ENCODE data around the gene KRTAP5-11.
"Not testable (repeated sequence)": the region's sequence is repeated elsewhere in the genome, so short reads cannot be mapped to it uniquely, and the experiment has no call there.

Gene KRTAP5-11

DNA sequence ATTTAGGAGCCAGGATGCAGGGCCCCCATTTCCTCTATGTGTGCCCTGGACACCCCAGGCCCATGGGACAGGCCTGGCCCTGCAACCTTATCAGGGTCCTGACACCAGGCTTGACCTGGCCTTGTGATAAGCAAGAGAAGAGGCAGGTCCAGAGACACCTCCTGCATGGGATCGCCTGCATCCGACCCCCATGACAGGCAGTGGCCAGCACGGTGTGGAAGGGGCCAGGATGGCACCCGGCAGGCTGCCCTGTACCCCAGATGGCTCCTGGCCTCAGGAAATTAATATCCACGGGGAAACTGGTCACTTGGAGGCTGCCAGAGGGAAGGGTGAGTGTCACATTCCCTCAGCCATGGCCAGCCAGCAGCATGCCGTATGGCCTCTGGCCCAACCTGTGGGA, 27.7 kb downstream of the KRTAP5-11 start:
- DNase-seq = no peak

DNA sequence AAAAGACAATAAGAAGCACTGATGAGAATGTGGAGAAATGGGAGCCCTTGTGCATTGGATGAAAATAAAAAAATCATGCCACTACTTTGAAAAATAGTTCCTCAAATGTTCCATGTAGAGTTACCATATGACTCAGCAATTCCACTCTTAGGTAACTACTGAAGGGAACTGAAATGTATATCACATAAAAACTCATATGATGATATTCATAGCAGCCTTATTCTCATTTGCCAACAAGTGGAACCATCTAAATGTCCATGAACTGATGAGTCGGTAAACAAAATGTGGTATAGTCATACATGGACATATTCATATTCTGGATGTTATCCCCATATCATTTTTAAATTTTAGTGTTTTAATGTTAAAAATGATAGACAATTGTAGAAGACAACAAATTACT, 31.0 kb downstream of the KRTAP5-11 start:
- no peak for DNase-seq

- no peak for DNase-seq
Observed at GRCh38 chr11:71548716-71549151, 33.9 kb downstream of the KRTAP5-11 start.

GRCh38 chr11:71548120-71548519, 34.6 kb downstream of the KRTAP5-11 start, which contains the start of gene KRTAP5-9:
KRTAP5-9 (plus strand) TSS chr11:71548420; CDS start chr11:71548658, 238 bp downstream.
- no peak for DNase-seq

- DNase-seq = no peak
Observed at GRCh38 chr11:71545405-71545966, 37.2 kb downstream of the KRTAP5-11 start.

GRCh38 chr11:71544525-71545214, 38.0 kb downstream of the KRTAP5-11 start:
- DNase-seq = no peak

DNA sequence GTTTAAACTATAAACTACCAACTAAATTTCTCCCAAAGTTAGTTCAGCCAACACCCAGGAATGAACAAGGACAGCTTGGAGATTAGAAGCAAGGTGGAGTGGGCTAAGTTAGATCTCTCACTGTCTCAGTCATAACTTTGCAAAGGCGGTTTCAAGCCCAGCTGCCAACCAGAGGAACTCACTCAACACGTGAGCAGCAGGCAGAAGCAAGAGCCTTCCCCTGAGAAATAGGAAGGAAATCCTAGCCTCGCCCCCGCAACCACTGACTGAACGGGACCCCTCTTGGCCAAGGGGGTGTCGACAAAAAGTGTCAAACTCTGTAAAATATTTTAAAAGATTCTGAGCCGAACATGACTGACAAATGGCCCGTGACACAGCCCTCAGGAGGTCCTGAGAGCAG, 38.8 kb downstream of the KRTAP5-11 start:
- no peak for DNase-seq

DNA sequence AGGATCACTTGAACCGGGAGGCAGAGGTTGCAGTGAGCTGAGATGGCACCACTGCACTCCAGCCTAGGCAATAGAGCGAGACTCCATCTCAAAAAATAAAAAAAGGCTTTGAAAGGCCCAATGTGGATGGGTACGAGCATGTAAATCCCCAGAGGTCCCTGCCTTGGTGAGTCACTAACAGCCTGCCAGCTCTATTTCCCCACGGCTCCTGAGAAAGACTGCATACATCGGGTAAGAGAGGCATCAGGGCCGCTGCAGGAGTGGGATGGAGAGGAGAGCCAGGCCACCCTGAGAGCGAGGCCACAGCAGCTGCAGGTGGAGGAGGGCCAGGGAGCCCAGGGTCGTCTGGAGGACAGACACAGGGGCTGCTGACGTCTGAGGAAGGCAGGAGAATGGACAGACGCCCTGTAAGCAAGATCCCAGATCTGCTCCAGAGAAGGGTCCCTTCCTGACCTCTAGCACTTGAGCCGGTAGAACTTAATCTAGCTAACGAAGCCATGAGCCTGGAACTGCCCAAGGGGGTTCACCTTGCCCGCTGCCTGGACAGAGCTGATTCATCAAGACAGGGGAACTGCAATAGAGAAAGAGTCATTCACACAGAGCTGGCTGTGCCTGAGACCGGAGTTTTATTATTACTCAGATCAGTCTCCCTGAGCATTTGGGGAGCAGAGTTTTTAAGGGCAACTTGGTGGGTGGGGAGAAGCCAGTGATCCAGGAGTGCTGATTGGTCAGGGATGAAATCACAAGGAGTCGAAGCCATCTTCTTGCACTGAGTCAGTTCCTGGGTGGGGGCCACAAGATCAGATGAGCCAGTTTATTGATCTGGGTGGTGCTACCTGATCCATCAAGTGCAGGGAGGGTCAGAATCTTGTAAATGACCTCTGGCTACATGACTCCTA, 39.5 kb downstream of the KRTAP5-11 start:
- DNase-seq = no peak

- DNase-seq = no peak
Observed at GRCh38 chr11:71542382-71542781, 40.3 kb downstream of the KRTAP5-11 start.

DNA sequence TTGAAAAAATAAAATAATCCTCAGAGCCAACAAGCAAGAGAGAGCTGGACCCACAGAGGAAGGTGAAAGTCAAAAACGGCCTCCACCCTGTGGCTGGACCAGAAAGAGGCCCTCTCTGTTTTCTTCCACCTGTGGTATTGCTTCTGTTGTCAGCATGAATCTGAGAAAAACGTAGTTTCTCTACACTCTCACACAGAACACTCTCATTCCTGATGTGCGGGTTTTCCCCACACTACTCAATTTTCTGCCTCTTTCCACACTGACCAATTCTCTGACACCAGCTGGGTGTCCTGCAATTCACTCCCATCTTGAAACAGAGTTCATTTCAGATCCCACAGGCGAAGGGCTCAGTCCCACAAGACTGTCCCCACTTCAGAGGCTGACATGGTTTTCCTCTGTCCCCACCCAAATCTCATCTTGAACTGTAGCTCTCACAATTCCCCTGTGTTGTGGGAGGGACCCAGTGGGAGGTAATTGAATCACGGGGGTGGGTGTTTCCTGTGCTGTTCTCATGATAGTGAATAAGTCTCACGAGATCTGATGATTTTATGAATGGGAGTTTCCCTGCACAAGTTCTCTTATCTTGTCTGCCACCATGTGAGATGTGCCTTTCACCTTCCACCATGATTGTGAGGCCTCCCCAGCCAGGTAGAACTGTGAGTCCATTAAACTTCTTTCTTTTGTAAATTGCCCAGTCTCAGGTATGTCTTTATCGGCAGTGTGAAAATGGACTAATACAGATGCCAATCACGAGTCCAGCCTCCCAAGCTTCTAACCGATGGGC, 42.0 kb downstream of the KRTAP5-11 start:
- DNase-seq = not testable (repeated sequence)

DNA sequence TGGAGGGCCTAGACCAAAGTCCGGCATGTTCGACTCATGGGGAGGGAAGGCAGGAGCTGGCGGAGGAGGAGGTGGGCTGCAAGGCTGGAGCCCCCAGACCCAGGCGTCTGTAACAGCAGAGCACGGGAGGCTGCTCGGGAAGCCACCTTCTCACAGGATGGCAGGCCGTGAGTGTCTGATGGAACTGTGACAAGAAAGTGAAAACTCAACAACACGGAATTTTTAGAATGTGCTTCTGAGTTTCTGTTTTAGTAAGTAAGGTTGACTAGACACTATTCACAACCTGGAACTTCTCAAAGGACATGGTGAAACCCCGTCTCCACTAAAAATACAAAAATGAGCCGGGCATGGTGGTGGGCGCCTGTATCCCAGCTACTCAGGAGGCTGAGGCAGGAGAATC, 42.7 kb downstream of the KRTAP5-11 start:
- DNase-seq = not testable (repeated sequence)

DNA sequence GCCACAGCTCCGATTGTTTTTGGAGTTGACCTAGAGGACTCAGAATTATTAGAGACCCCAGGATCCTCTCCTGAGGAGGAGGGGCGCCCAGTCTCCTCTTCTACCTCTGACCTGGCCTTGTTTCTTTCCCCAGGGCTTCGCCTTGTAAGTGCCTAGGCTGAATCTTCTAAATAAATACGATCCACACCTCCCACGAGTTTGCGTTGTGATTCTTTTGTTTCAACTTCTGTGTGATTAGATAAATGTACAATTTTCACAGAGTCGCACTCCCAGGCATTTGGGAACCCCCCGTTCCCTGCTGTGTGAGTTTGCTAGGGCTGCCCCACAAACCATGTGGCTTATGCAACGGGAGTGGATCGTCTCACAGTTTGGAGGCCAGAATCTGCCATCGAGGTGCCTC, 43.7 kb downstream of the KRTAP5-11 start:
- DNase-seq = no peak

- DNase-seq = no peak
Observed at GRCh38 chr11:71538666-71538990, 44.0 kb downstream of the KRTAP5-11 start.

- not testable (repeated sequence) for DNase-seq
Observed at GRCh38 chr11:71537977-71538665, 44.6 kb downstream of the KRTAP5-11 start, which contains the start of gene KRTAP5-8. KRTAP5-8 (plus strand) TSS chr11:71538025; CDS start chr11:71538056, 31 bp downstream.

- DNase-seq = no peak
Observed at GRCh38 chr11:71537537-71537936, 45.1 kb downstream of the KRTAP5-11 start.

- no peak for DNase-seq
Observed at GRCh38 chr11:71535825-71536224, 46.9 kb downstream of the KRTAP5-11 start.

DNA sequence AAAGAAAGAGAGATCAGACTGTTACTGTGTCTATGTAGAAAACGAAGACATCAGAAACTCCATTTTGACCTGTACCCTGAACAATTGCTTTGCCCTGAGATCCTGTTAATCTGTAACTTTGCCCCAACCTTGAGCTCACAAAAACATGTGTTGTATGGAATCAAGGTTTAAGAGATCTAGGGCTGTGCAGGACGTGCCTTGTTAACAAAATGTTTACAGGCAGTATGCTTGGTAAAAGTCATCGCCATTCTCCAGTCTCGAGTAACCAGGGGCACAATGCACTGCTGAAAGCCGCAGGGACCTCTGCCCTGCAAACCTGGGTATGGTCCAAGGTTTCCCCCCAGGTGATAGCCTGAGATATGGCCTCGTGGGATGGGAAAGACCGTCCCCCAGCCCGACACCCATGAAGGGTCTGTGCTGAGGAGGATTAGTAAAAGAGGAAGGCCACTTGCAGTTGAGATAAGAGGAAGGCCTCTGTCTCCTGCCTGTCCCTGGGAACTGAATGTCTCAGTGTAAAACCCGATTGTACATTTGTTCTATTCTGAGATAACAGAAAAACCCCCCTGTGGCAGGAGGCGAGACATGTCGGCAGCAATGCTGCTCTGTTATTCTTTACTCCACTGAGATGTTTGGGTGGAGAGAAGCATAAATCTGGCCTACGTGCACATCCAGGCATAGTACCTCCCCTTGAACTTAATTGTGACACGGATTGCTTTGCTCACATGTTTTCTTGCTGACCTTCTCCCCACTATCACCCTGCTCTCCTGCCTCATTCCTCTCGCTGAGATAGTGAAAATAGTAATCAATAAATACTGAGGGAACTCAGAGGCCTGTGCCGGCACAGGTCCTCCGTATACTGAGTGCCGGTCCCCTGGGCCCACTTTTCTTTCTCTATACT, 47.7 kb downstream of the KRTAP5-11 start:
- DNase-seq = not testable (repeated sequence)

- DNase-seq = no peak
Observed at GRCh38 chr11:71532036-71532610, 50.6 kb downstream of the KRTAP5-11 start.

Measured in SHP77 treated with DMSO at 0.1 percent for 48 hours (cell line).